ENCODE measurements around the gene RBM17. TPM values are rescaled to one million over a fixed set of nuclear protein-coding genes. Genes with fewer than 3 reads are reported as not detected.

RBM17 gene
- total and polyA plus RNA-seq, 10 of the 15 experiments (the other 5 are each of a cell fraction or from before 2014, with no cell fraction given), result 28.4 to 181 (median 83.9) TPM

DNA sequence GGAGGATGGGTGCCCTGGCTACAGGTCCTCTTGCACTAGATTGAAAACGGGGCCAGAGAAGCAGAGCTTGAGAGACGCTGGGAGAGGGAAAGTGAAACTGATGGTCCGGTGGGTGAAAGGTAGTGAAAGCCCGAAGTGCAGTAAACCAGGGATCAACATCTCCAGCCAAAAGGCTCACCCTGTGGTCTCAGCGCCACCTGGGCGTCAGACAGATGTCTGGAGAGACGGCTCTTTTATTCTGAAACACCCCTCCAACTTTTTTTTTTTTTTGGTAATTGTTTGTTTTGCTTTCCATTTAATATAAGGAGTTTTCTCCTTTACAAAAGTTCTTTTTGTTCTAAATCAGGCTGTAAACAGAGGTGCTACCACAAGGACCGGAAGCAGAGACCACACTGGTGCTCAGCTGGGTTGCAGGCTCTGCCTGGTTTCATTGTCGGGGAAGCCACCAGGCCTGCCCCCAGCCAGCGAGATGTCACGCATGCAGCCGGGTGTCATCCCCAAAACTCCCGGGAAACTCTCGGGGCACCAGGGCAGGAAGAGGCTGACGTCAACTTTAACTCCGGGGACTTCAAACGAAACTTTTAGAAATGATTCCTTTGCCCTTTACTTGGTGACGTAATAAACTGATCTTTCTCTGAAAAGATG, 37.9 kb upstream of the RBM17 start (continued):
- TF ChIP-seq, protein P1, sequence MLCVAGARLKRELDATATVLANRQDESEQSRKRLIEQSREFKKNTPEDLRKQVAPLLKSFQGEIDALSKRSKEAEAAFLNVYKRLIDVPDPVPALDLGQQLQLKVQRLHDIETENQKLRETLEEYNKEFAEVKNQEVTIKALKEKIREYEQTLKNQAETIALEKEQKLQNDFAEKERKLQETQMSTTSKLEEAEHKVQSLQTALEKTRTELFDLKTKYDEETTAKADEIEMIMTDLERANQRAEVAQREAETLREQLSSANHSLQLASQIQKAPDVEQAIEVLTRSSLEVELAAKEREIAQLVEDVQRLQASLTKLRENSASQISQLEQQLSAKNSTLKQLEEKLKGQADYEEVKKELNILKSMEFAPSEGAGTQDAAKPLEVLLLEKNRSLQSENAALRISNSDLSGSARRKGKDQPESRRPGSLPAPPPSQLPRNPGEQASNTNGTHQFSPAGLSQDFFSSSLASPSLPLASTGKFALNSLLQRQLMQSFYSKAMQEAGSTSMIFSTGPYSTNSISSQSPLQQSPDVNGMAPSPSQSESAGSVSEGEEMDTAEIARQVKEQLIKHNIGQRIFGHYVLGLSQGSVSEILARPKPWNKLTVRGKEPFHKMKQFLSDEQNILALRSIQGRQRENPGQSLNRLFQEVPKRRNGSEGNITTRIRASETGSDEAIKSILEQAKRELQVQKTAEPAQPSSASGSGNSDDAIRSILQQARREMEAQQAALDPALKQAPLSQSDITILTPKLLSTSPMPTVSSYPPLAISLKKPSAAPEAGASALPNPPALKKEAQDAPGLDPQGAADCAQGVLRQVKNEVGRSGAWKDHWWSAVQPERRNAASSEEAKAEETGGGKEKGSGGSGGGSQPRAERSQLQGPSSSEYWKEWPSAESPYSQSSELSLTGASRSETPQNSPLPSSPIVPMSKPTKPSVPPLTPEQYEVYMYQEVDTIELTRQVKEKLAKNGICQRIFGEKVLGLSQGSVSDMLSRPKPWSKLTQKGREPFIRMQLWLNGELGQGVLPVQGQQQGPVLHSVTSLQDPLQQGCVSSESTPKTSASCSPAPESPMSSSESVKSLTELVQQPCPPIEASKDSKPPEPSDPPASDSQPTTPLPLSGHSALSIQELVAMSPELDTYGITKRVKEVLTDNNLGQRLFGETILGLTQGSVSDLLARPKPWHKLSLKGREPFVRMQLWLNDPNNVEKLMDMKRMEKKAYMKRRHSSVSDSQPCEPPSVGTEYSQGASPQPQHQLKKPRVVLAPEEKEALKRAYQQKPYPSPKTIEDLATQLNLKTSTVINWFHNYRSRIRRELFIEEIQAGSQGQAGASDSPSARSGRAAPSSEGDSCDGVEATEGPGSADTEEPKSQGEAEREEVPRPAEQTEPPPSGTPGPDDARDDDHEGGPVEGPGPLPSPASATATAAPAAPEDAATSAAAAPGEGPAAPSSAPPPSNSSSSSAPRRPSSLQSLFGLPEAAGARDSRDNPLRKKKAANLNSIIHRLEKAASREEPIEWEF (IDR thresholded peaks at IDR 0.05; ENCODE audit: insufficient replicate concordance, low read depth, low read length), result peak; percentile 84
- TF ChIP-seq CHD1 (IDR thresholded peaks at IDR 0.05; ENCODE audit: low read depth, low read length), result no peak
- TF ChIP-seq POLR2AphosphoS5 (IDR thresholded peaks at IDR 0.05; ENCODE audit: low read length), result peak; percentile 57
- no peak for TF ChIP-seq POLR2AphosphoS2 (IDR thresholded peaks at IDR 0.05; ENCODE audit: low read depth, low read length)
- TF ChIP-seq SRF (IDR thresholded peaks at IDR 0.05; ENCODE audit: low read depth in 2 of 2, low read length in 2 of 2), result 0 out of 4 replicates have a peak, but pooled peaks of 1 of the 2 experiments have one; percentile 38
- peak; percentile 82 for TF ChIP-seq TCF7 (IDR thresholded peaks at IDR 0.05; ENCODE audit: borderline replicate concordance)
- TF ChIP-seq RBBP5 (conservative IDR thresholded peaks at IDR 0.05), result 0 out of 2 replicates have a peak, but pooled peaks have one; percentile 21
- peak; percentile 74; the same call in 1 of the 2 replicates for TF ChIP-seq CHD2 (IDR thresholded peaks at IDR 0.05; ENCODE audit: borderline replicate concordance, low read depth, low read length)
- peak; percentile 97 for TF ChIP-seq ZBED1 (IDR thresholded peaks at IDR 0.05; ENCODE audit: borderline replicate concordance)
- peak; percentile 66; the same call in 1 of the 2 replicates for TF ChIP-seq GATAD2B (conservative IDR thresholded peaks at IDR 0.05; ENCODE audit: low read depth)
- 0 out of 2 replicates have a peak, but pooled peaks have one; percentile 75 for TF ChIP-seq TARDBP (IDR thresholded peaks at IDR 0.05; ENCODE audit: borderline replicate concordance)
- TF ChIP-seq ZZZ3 (IDR thresholded peaks at IDR 0.05; ENCODE audit: control insufficient read depth, insufficient read length, low read depth), result no peak
- TF ChIP-seq TBL1XR1 (IDR thresholded peaks at IDR 0.05; ENCODE audit: low read depth, low read length), result peak; percentile 99
- TF ChIP-seq YBX1 (IDR thresholded peaks at IDR 0.05), result no peak
- TF ChIP-seq, protein P2, sequence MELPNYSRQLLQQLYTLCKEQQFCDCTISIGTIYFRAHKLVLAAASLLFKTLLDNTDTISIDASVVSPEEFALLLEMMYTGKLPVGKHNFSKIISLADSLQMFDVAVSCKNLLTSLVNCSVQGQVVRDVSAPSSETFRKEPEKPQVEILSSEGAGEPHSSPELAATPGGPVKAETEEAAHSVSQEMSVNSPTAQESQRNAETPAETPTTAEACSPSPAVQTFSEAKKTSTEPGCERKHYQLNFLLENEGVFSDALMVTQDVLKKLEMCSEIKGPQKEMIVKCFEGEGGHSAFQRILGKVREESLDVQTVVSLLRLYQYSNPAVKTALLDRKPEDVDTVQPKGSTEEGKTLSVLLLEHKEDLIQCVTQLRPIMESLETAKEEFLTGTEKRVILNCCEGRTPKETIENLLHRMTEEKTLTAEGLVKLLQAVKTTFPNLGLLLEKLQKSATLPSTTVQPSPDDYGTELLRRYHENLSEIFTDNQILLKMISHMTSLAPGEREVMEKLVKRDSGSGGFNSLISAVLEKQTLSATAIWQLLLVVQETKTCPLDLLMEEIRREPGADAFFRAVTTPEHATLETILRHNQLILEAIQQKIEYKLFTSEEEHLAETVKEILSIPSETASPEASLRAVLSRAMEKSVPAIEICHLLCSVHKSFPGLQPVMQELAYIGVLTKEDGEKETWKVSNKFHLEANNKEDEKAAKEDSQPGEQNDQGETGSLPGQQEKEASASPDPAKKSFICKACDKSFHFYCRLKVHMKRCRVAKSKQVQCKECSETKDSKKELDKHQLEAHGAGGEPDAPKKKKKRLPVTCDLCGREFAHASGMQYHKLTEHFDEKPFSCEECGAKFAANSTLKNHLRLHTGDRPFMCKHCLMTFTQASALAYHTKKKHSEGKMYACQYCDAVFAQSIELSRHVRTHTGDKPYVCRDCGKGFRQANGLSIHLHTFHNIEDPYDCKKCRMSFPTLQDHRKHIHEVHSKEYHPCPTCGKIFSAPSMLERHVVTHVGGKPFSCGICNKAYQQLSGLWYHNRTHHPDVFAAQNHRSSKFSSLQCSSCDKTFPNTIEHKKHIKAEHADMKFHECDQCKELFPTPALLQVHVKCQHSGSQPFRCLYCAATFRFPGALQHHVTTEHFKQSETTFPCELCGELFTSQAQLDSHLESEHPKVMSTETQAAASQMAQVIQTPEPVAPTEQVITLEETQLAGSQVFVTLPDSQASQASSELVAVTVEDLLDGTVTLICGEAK (IDR thresholded peaks at IDR 0.05; ENCODE audit: borderline replicate concordance), result no peak; the same call in 1 of the 2 replicates
- TF ChIP-seq MYB (IDR thresholded peaks at IDR 0.05; ENCODE audit: borderline replicate concordance, low read depth, low read length), result no peak
- TF ChIP-seq NBN (IDR thresholded peaks at IDR 0.05), result peak; percentile 97
- TF ChIP-seq NFYB (IDR thresholded peaks at IDR 0.05; ENCODE audit: insufficient read depth, low read depth, low read length), result no peak
- TF ChIP-seq SMC3 (IDR thresholded peaks at IDR 0.05; ENCODE audit: borderline replicate concordance, low read length), result peak; percentile 61; the same call in 1 of the 2 replicates
- TF ChIP-seq HDAC2 (IDR thresholded peaks at IDR 0.05), result no peak
